BLaER1 treated with 17β-estradiol and CSF1 and Interleukin-3, amounts not matched to agents 10 nM and 100 nM (cell line): ENCODE results near the gene DNLZ.
A peak's percentile ranks its signal among the peaks of the same experiment; 100 is the strongest.

Source experiments
- H3K27ac ChIP-seq, 11 experiments: shearing (Covaris generic); formaldehyde crosslinking; 2 replicates each; pipeline ENCODE4 v1.8.1; 2022
- H3K27me3 ChIP-seq, 11 experiments: shearing (Covaris generic); formaldehyde crosslinking; 2 replicates each; pipeline ENCODE4 v1.8.1; 2022
- H3K36me3 ChIP-seq, 11 experiments: shearing (Covaris generic); formaldehyde crosslinking; 2 replicates each; pipeline ENCODE4 v1.8.1; 2022
- H3K4me1 ChIP-seq, 10 experiments: shearing (Covaris generic); formaldehyde crosslinking; 2 replicates each; pipeline ENCODE4 v1.8.1; 2022
- H3K4me2 ChIP-seq, 11 experiments: shearing (Covaris generic); formaldehyde crosslinking; 2 replicates each; pipeline ENCODE4 v1.8.1; 2022
- H3K4me3 ChIP-seq, 10 experiments: shearing (Covaris generic); formaldehyde crosslinking; 2 replicates each; pipeline ENCODE4 v1.8.1; 2022
- H3K9ac ChIP-seq, 11 experiments: shearing (Covaris generic); formaldehyde crosslinking; 2 replicates each; pipeline ENCODE4 v1.8.1; 2022
- H3K9me3 ChIP-seq, 11 experiments: shearing (Covaris generic); formaldehyde crosslinking; replicated peaks in 1 of 11; 2 replicates each; pipeline ENCODE4 v1.8.1; 2022
- H4K20me1 ChIP-seq, 11 experiments: shearing (Covaris generic); formaldehyde crosslinking; 2 replicates each; pipeline ENCODE4 v1.8.1; 2022
- Cebpa-rat ChIP-seq, 11 experiments: shearing (Covaris generic); IDR thresholded peaks; 2 replicates each; pipeline ENCODE4 v1.8.1; 2022

The DNLZ gene

DNA sequence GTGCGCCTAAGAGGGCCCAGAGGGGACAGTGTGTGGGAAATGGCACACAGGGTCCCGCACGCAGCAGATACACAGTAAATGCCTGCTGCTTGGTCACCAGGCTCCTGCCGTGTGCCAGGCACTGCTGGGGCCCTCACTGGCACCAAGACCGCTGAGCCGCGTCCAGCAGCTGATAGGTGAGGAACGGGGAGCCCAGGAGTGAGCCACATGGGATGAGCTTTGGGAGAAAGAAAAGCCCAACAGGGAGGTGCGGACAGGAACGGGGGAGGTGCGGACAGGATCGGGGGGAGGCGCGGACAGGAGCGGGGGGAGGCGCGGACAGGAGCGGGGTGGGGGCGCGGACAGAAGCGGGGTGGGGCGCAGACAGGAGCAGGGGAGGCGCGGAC lies 19.7 kb downstream of the DNLZ start:
- H3K4me2 ChIP-seq: 0 out of 22 replicates have a peak overlapping the region, but pooled peaks of 1 of the 11 experiments have one; percentile 82
- H4K20me1 ChIP-seq: peaks cover 0 to 99% (median 82%) of the 10 kb centered on the region in 11 experiments; a peak in 18 of 22 replicates
- no peaks in the 10 kb centered on the region for H3K9me3 ChIP-seq
- peaks cover 28 to 80% (median 62%) of the 10 kb centered on the region in 10 experiments for H3K4me1 ChIP-seq
- H3K9ac ChIP-seq: peak overlapping the region in 4 of 11 experiments; percentile 31 to 54 (median 44); a peak in 2 of 22 replicates
- H3K27ac ChIP-seq: 0 out of 22 replicates have a peak overlapping the region, but pooled peaks of 1 of the 11 experiments have one; percentile 56
- TF ChIP-seq Cebpa-rat (IDR thresholded peaks at IDR 0.05): no peak
- H3K4me3 ChIP-seq: no peak overlapping the region
- H3K27me3 ChIP-seq: no peaks in the 10 kb centered on the region
- H3K36me3 ChIP-seq: peaks cover 0 to 75% (median 32%) of the 10 kb centered on the region in 11 experiments; a peak in 15 of 22 replicates

DNA sequence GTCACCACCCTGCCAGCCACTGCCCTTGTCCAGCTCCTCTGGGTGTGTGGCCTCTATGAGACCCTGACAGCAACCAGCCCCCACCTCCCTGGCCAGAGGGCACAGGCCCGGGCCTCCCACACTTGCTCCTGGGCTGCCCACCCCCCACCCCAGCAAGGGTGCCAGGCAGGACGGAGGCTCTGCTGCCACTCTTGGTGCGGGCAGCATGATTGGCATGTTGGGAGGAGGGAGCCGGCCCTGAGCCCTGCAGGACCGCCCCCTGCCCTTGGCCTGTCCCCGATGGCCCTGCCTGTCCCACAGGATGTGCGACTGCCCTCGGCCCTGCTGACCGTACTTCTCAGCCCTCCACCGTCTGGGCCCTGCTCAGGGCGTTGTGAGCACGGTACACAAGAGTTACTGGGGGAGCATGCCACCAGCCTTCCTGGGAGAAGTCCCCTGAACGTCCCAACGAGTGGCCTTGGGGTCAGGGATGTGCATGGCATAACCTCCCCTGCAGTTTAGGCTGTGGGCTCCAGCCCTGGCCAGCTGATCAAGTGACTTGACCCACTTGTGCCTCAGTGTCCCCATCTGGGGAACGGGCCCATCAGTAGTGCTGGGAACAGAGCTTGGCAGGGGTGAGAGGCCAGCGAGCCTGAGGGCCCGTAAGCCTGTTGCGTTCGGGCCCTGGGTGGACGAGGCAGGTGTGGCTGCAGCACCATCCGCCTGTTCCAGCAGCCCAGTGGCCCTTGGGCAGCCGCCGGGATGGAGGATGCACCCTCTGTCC lies 20.2 kb downstream of the DNLZ start:
- Histone ChIP-seq H4K20me1 (peaks cover 0 to 99% (median 82%) of the 10 kb centered on the region in 11 experiments; a peak in 18 of 22 replicates), H3K36me3 (peaks cover 4 to 75% (median 37%) of the 10 kb centered on the region in 11 experiments; a peak in 20 of 22 replicates), H3K27me3 (no peaks in the 10 kb centered on the region), H3K4me3 (peak overlapping the region in 1 of 10 experiments; percentile 42; a peak in 2 of 20 replicates), H3K9ac (peak overlapping the region in 9 of 11 experiments; percentile 19 to 59 (median 39); a peak in 10 of 22 replicates), H3K27ac (peak overlapping the region in 9 of 11 experiments; percentile 7 to 56 (median 46); a peak in 11 of 22 replicates), H3K4me2 (peak overlapping the region; percentile 69 to 95 (median 84)), H3K4me1 (peaks cover 28 to 80% (median 62%) of the 10 kb centered on the region in 10 experiments), H3K9me3 (no peaks in the 10 kb centered on the region)
- TF ChIP-seq Cebpa-rat (IDR thresholded peaks at IDR 0.05): no peak

DNA sequence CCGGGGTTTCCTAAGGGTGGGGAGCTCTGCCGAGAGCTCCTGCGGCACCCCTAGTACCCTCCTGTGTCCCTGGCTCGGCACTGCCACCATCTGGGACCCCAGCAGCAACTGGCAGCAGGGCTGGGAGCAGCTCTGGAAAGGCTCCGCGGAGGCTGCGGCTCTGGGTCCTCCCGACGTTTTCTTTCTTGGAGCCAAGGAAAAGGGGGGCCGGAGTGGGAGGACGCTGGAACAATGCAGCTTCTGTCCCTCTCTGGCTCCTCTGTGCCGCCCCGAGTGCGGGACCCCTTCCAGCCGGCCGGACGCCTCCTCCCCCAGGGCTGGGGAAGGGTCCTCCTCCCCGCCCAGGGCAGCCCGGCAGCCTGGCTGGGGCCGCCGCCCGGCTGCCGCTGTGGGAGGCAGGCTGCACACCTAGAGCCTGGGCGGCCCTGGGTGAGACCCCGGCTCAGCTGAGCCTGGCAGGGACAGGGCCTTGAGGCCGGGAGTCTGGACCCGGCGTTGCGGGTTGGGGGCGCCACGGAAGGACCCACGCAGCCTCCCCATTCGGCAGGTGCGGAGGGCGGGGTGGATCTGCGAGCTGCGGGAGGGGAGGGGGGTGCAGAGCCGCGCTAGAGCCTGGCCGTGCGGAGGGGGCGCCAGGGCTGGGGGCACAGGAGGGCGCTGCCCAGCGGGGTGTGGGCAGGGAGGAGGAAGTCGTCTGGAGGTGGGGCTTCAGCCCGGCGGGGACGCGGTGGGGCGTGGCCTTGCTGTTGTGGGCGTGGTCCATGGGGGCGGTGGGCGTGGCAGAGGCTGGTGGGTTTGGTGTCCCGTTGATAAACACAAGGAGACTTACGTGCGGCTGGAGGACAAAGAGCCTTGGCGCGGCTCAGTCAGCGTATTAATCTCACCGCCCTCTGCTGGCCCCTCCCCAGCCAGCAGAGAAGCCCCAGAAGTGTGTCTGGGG lies 21.1 kb downstream of the DNLZ start:
- Histone ChIP-seq H3K9me3 (no peaks in the 10 kb centered on the region), H3K27me3 (no peaks in the 10 kb centered on the region), H3K4me2 (peak overlapping the region; percentile 69 to 95 (median 84)), H3K9ac (peak overlapping the region; percentile 30 to 59 (median 50); a peak in 15 of 22 replicates), H3K4me1 (peaks cover 28 to 80% (median 63%) of the 10 kb centered on the region in 10 experiments), H3K4me3 (peak overlapping the region in 5 of 10 experiments; percentile 20 to 56 (median 43); a peak in 8 of 20 replicates), H3K36me3 (peaks cover 13 to 75% (median 46%) of the 10 kb centered on the region in 11 experiments; a peak in 21 of 22 replicates), H4K20me1 (peaks cover 0 to 99% (median 85%) of the 10 kb centered on the region in 11 experiments; a peak in 18 of 22 replicates), H3K27ac (peak overlapping the region in 9 of 11 experiments; percentile 24 to 56 (median 47); a peak in 12 of 22 replicates)
- no peak for TF ChIP-seq Cebpa-rat (IDR thresholded peaks at IDR 0.05)

DNA sequence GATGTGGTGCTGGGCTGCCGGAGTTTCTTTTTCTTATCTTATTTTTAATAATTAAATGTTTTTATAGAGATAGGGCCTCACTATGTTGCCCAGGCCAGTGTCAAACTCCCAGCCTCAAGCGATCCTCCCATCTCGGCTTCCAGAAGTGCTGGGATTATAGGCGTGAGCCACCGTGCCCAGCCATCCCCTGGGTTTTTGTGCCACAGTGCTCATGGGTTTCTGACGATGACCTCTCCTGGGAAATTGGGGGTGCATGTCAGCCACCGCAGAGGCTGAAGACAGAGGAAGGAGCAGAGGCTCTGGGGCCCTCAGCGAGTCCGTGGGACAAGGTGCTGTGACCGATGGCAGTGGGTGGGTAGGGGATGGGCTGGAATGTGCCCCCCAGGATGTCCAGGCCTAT lies 21.8 kb downstream of the DNLZ start:
- peak overlapping the region in 2 of 11 experiments; percentile 40 to 43; a peak in 3 of 22 replicates for H3K27ac ChIP-seq
- peaks cover 28 to 80% (median 66%) of the 10 kb centered on the region in 10 experiments for H3K4me1 ChIP-seq
- H4K20me1 ChIP-seq: peaks cover 0 to 99% (median 84%) of the 10 kb centered on the region in 11 experiments; a peak in 18 of 22 replicates
- H3K4me3 ChIP-seq: no peak overlapping the region
- no peaks in the 10 kb centered on the region for H3K9me3 ChIP-seq
- peak overlapping the region; percentile 69 to 95 (median 84) for H3K4me2 ChIP-seq
- no peak for TF ChIP-seq Cebpa-rat (IDR thresholded peaks at IDR 0.05)
- peaks cover 16 to 78% (median 53%) of the 10 kb centered on the region in 11 experiments; a peak in 21 of 22 replicates for H3K36me3 ChIP-seq
- no peaks in the 10 kb centered on the region for H3K27me3 ChIP-seq
- H3K9ac ChIP-seq: peak overlapping the region in 9 of 11 experiments; percentile 30 to 59 (median 47); a peak in 13 of 22 replicates

DNA sequence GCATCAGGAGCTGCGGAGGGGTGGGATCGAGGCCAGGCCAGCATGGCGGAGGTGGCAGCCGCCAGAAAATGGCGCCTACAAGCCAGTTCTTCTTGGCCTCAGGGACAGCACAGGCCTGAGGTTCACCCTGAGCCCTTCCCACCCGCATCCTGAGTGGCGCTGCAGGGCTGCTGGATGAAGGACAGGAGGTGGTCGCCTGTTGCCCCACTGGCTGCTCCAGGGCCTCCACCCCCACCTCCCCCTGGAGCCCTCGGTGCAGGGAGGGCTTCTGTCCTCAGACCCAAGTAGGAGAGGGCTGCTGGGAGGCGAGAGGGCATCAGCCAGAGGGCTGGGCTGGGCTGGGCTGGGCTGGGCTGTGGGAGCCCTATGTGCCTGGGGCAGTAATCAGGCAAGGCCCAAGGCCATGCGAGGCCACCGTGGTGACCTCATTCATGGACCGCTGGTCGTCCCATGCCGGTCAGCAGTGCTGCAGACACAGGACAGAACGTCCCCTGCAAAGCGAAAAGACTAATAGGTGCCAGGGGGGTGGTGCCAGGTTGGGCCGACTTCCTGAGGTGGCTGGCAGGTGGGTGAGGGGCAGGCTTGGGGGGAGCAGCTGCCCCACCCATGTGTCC lies 22.4 kb downstream of the DNLZ start:
- Histone ChIP-seq H3K9me3 (no peaks in the 10 kb centered on the region), H3K27ac (peak overlapping the region in 1 of 11 experiments; percentile 40; a peak in 2 of 22 replicates), H3K27me3 (no peaks in the 10 kb centered on the region), H4K20me1 (peaks cover 0 to 99% (median 82%) of the 10 kb centered on the region in 11 experiments; a peak in 18 of 22 replicates), H3K4me3 (no peak overlapping the region), H3K36me3 (peaks cover 16 to 78% (median 59%) of the 10 kb centered on the region in 11 experiments; a peak in 21 of 22 replicates), H3K4me2 (peak overlapping the region in 10 of 11 experiments; percentile 69 to 90 (median 84); a peak in 19 of 22 replicates), H3K9ac (peak overlapping the region in 5 of 11 experiments; percentile 44 to 57 (median 47); a peak in 7 of 22 replicates), H3K4me1 (peaks cover 28 to 76% (median 66%) of the 10 kb centered on the region in 10 experiments)
- TF ChIP-seq Cebpa-rat (IDR thresholded peaks at IDR 0.05): no peak

DNA sequence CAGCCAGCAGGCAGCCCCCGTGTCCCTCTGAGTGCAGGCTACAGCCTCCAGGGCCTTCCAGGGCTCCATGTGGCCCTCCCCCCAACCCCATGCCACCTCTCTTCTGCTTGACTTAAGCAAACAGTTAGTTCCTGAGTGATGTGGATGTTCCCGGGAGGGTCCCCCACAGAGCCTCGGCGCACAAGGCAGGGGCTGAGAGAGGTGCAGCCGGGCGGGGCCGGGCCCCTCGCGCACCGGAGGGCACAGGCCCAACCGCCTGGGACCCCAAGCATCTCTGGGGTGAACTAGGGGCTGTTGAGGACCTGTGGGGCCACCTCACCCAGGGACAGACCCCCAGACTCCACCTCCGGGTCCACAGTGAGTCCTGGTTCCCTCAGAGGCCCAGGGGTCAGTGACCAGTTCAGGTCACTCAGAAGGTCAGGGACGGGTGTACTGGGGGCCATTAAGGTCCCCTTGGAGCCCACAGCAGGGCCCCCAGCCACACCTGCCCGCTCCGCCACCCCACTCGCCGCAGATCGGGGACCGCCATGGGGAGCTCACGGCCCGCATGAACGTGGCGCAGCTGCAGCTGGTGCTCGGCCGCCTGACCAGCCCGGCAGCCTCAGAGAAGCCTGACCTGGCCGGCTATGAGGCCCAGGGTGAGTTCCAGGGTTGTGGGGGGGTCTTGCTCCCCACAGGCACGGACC lies 23.0 kb downstream of the DNLZ start:
- H3K27me3 ChIP-seq: no peaks in the 10 kb centered on the region
- H3K4me1 ChIP-seq: peaks cover 28 to 73% (median 66%) of the 10 kb centered on the region in 10 experiments
- H3K36me3 ChIP-seq: peaks cover 16 to 78% (median 61%) of the 10 kb centered on the region in 11 experiments; a peak in 21 of 22 replicates
- H3K4me3 ChIP-seq: no peak overlapping the region; a peak in 1 of 20 replicates
- peak overlapping the region; percentile 57 to 89 (median 82) for H3K4me2 ChIP-seq
- TF ChIP-seq Cebpa-rat (IDR thresholded peaks at IDR 0.05): no peak
- peak overlapping the region in 1 of 11 experiments; percentile 34; a peak in 1 of 22 replicates for H3K27ac ChIP-seq
- H3K9me3 ChIP-seq: no peaks in the 10 kb centered on the region
- H4K20me1 ChIP-seq: peaks cover 0 to 99% (median 79%) of the 10 kb centered on the region in 11 experiments; a peak in 18 of 22 replicates
- peak overlapping the region in 5 of 11 experiments; percentile 12 to 51 (median 44); a peak in 2 of 22 replicates for H3K9ac ChIP-seq

DNA sequence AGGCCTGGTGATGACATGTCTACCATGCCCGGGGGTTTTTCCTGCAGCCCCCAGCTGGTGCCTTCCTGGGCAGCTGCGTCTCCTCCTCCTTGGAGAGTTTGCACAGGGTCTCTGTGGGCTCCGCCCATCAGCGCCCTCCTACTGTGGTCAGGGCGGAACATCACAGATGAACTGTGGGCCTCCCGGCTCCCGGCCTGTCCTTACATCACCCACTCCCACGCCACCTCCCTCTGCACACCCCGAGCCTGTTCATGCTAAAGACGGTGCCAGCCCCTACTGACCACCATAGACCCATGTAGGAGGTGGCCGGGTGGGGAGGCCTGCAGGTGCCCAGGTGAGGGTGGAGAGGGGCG lies 23.6 kb downstream of the DNLZ start:
- Histone ChIP-seq H3K9ac (peak overlapping the region in 6 of 11 experiments; percentile 12 to 51 (median 34); a peak in 3 of 22 replicates), H3K4me2 (peak overlapping the region; percentile 57 to 89 (median 82)), H4K20me1 (peaks cover 0 to 99% (median 79%) of the 10 kb centered on the region in 11 experiments; a peak in 18 of 22 replicates), H3K9me3 (no peaks in the 10 kb centered on the region), H3K4me1 (peaks cover 28 to 73% (median 66%) of the 10 kb centered on the region in 10 experiments), H3K36me3 (peaks cover 16 to 81% (median 62%) of the 10 kb centered on the region in 11 experiments; a peak in 21 of 22 replicates), H3K27ac (peak overlapping the region in 1 of 11 experiments; percentile 34; a peak in 1 of 22 replicates), H3K4me3 (no peak overlapping the region; a peak in 1 of 20 replicates), H3K27me3 (no peaks in the 10 kb centered on the region)
- TF ChIP-seq Cebpa-rat (IDR thresholded peaks at IDR 0.05): no peak
